WTC11 (cell line): ENCODE measurements around the gene LY6G6C. TPM values are rescaled to one million over a fixed set of nuclear protein-coding genes. Genes with fewer than 3 reads are reported as not detected.

Experiments
- ATAC-seq: fragments of 200-7000 bp; cut with Tn5 transposase; 2 replicates; pipeline ENCODE4 v1.10.0; 2021; ENCODE audit warnings: mild to moderate bottlenecking, moderate library complexity
- CTCF ChIA-PET: fragments of 300-600 bp; sonication (Branson Sonifier 250); formaldehyde crosslinking; loops from one replicate; lab custom pipeline; 2021; ENCODE audit warnings: antibody characterized with exemption; lab: Charles Lee
- POLR2A ChIA-PET: fragments of 350-600 bp; sonication (Branson Sonifier 250); formaldehyde crosslinking; loops from one replicate; lab custom pipeline; 2021; ENCODE audit warnings: antibody characterized with exemption; lab: Charles Lee
- DNase-seq: peaks from one replicate; pipeline ENCODE4 v3.0.0; 2021; ENCODE audit warnings: low spot score
- H3K27ac Mint-ChIP-seq: 2 replicates; pipeline ENCODE4 v1.8.0; 2021; ENCODE audit warnings: mixed read lengths
- H3K27me3 Mint-ChIP-seq: 2 replicates; pipeline ENCODE4 v1.8.0; 2021; ENCODE audit warnings: low read depth, mild to moderate bottlenecking, moderate library complexity, mixed read lengths
- H3K36me3 Mint-ChIP-seq: 2 replicates; pipeline ENCODE4 v1.8.0; 2021; ENCODE audit warnings: mixed read lengths
- H3K4me1 Mint-ChIP-seq: 2 replicates; pipeline ENCODE4 v1.8.0; 2022; ENCODE audit warnings: mixed read lengths
- H3K4me3 Mint-ChIP-seq: 2 replicates; pipeline ENCODE4 v1.8.0; 2021; ENCODE audit warnings: mild to moderate bottlenecking, moderate library complexity, mixed read lengths
- H3K9me3 Mint-ChIP-seq: 2 replicates; pipeline ENCODE4 v1.8.0; 2021; ENCODE audit warnings: mixed read lengths
- ATF3 ChIP-seq: sonication (generic); formaldehyde crosslinking; conservative IDR thresholded peaks from 2 replicates; pipeline ENCODE4 v1.8.1; 2022; ENCODE audit warnings: mild to moderate bottlenecking, missing genetic modification reagents
- CBFB ChIP-seq: sonication (generic); formaldehyde crosslinking; IDR thresholded peaks from 2 replicates; pipeline ENCODE4 v1.8.1; 2022; ENCODE audit warnings: mild to moderate bottlenecking, low read depth, missing genetic modification reagents
- ETV6 ChIP-seq: sonication (generic); formaldehyde crosslinking; IDR thresholded peaks from 2 replicates; pipeline ENCODE4 v1.8.1; 2022; ENCODE audit warnings: mild to moderate bottlenecking, missing genetic modification reagents
- GTF2I ChIP-seq: fragments of 250-450 bp; sonication (Bioruptor Pico); conservative IDR thresholded peaks from 2 replicates; pipeline ENCODE4 v1.4.0; 2021; ENCODE audit warnings: mild to moderate bottlenecking
- KAT7 ChIP-seq: sonication (generic); formaldehyde crosslinking; IDR thresholded peaks from 2 replicates; pipeline ENCODE4 v1.8.1; 2023; ENCODE audit warnings: missing genetic modification reagents, mild to moderate bottlenecking, borderline replicate concordance
- PRDM15 ChIP-seq: sonication (generic); formaldehyde crosslinking; IDR thresholded peaks from 2 replicates; pipeline ENCODE4 v1.8.0; 2022; ENCODE audit warnings: missing genetic modification reagents
- PRRX2 ChIP-seq: fragments of 250-450 bp; sonication (Bioruptor Pico); IDR thresholded peaks from 2 replicates; pipeline ENCODE4 v1.8.0; 2021; ENCODE audit warnings: mild to moderate bottlenecking
- SP1 ChIP-seq: sonication (generic); formaldehyde crosslinking; conservative IDR thresholded peaks from 2 replicates; pipeline ENCODE4 v1.8.1; 2022; ENCODE audit warnings: missing genetic modification reagents
- ZNF423 ChIP-seq: fragments of 250-450 bp; sonication (Bioruptor Pico); IDR thresholded peaks from 2 replicates; pipeline ENCODE4 v2.1.2; 2022; ENCODE audit warnings: mild to moderate bottlenecking, moderate library complexity
- ZSCAN18 ChIP-seq: fragments of 250-450 bp; sonication (Bioruptor Pico); IDR thresholded peaks from 2 replicates; pipeline ENCODE4 v2.1.2; 2022; ENCODE audit warnings: mild to moderate bottlenecking, moderate library complexity
- total RNA-seq: library from RNA; stranded (reverse); gene quantifications from 3 replicates; pipeline ENCODE4 v1.2.3, GENCODE V29; 2021
- TF ChIP-seq, protein P1 (sequence below): sonication (generic); formaldehyde crosslinking; IDR thresholded peaks from 2 replicates; pipeline ENCODE4 v1.8.0; 2022; ENCODE audit warnings: mild to moderate bottlenecking, missing genetic modification reagents
- TF ChIP-seq, protein P2 (sequence below): fragments of 250-450 bp; sonication (Bioruptor Pico); IDR thresholded peaks from 2 replicates; pipeline ENCODE4 v1.8.0; 2021; ENCODE audit warnings: mild to moderate bottlenecking
- TF ChIP-seq, protein P3 (sequence below): sonication (generic); formaldehyde crosslinking; IDR thresholded peaks from 2 replicates; pipeline ENCODE4 v1.8.0; 2023; ENCODE audit warnings: missing genetic modification reagents, mild to moderate bottlenecking, borderline replicate concordance

Gene LY6G6C
- total RNA-seq, 1 experiment from 2014 or later = 0.35 TPM

- POLR2A ChIA-PET = no interaction called here
- no peaks in the 10 kb centered on the region for H3K9me3 Mint-ChIP-seq
Observed at GRCh38 chr6:31718265-31718664, 3.3 kb downstream of the LY6G6C start.

GRCh38 chr6:31717499-31718222, 3.9 kb downstream of the LY6G6C start:
- peak overlapping the region; percentile 20; the same call in 1 of the 2 replicates for H3K27ac Mint-ChIP-seq
- H3K4me1 Mint-ChIP-seq = peaks cover 37% of the 10 kb centered on the region
- CTCF ChIA-PET = interaction anchor here (0.5 to 1.3 kb wide), 6 partner anchors 12 to 385 kb away, joined by 3 to 9 read pairs (median 6); partner anchors contain the start of genes ABHD16A, DDAH2 and GPANK1
- no peaks in the 10 kb centered on the region for H3K9me3 Mint-ChIP-seq
- no peak overlapping the region; the same call in 1 of the 2 replicates for H3K4me3 Mint-ChIP-seq
- TF ChIP-seq, protein P1, sequence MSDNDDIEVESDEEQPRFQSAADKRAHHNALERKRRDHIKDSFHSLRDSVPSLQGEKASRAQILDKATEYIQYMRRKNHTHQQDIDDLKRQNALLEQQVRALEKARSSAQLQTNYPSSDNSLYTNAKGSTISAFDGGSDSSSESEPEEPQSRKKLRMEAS (CRISPR knock-in tag) = 0 out of 2 replicates have a peak, but pooled peaks have one; percentile 36
- no peak for TF ChIP-seq ATF3 (CRISPR knock-in tag)
- no peak for TF ChIP-seq ETV6 (CRISPR knock-in tag)
- no peak for TF ChIP-seq ZSCAN18 (CRISPR knock-in tag)
- TF ChIP-seq KAT7 (CRISPR knock-in tag) = no peak
- TF ChIP-seq CBFB (CRISPR knock-in tag) = no peak
- no peak for TF ChIP-seq GTF2I (CRISPR knock-in tag)
- POLR2A ChIA-PET = no interaction called here
- peak; percentile 76 for ATAC-seq
- H3K27me3 Mint-ChIP-seq = peaks cover 4% of the 10 kb centered on the region; the same call in 1 of the 2 replicates
- H3K36me3 Mint-ChIP-seq = no peaks in the 10 kb centered on the region
- DNase-seq = peak; percentile 71

More at GRCh38 chr6:31718265-31718664, 3.3 kb downstream of the LY6G6C start:
- CTCF ChIA-PET = no interaction called here
- peaks cover 33% of the 10 kb centered on the region for H3K4me1 Mint-ChIP-seq
- H3K27me3 Mint-ChIP-seq = peaks cover 4% of the 10 kb centered on the region; the same call in 1 of the 2 replicates
- ATAC-seq (peak; percentile 11), DNase-seq (no peak)
- no peak for TF ChIP-seq ZNF423 (CRISPR knock-in tag)
- TF ChIP-seq SP1 (CRISPR knock-in tag) = no peak
- TF ChIP-seq, protein P2, sequence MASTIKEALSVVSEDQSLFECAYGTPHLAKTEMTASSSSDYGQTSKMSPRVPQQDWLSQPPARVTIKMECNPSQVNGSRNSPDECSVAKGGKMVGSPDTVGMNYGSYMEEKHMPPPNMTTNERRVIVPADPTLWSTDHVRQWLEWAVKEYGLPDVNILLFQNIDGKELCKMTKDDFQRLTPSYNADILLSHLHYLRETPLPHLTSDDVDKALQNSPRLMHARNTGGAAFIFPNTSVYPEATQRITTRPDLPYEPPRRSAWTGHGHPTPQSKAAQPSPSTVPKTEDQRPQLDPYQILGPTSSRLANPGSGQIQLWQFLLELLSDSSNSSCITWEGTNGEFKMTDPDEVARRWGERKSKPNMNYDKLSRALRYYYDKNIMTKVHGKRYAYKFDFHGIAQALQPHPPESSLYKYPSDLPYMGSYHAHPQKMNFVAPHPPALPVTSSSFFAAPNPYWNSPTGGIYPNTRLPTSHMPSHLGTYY (CRISPR knock-in tag) = no peak
- no peak for TF ChIP-seq PRRX2 (CRISPR knock-in tag)
- no peak for TF ChIP-seq GTF2I (CRISPR knock-in tag)
- no peak for TF ChIP-seq PRDM15 (CRISPR knock-in tag)
- TF ChIP-seq, protein P3, sequence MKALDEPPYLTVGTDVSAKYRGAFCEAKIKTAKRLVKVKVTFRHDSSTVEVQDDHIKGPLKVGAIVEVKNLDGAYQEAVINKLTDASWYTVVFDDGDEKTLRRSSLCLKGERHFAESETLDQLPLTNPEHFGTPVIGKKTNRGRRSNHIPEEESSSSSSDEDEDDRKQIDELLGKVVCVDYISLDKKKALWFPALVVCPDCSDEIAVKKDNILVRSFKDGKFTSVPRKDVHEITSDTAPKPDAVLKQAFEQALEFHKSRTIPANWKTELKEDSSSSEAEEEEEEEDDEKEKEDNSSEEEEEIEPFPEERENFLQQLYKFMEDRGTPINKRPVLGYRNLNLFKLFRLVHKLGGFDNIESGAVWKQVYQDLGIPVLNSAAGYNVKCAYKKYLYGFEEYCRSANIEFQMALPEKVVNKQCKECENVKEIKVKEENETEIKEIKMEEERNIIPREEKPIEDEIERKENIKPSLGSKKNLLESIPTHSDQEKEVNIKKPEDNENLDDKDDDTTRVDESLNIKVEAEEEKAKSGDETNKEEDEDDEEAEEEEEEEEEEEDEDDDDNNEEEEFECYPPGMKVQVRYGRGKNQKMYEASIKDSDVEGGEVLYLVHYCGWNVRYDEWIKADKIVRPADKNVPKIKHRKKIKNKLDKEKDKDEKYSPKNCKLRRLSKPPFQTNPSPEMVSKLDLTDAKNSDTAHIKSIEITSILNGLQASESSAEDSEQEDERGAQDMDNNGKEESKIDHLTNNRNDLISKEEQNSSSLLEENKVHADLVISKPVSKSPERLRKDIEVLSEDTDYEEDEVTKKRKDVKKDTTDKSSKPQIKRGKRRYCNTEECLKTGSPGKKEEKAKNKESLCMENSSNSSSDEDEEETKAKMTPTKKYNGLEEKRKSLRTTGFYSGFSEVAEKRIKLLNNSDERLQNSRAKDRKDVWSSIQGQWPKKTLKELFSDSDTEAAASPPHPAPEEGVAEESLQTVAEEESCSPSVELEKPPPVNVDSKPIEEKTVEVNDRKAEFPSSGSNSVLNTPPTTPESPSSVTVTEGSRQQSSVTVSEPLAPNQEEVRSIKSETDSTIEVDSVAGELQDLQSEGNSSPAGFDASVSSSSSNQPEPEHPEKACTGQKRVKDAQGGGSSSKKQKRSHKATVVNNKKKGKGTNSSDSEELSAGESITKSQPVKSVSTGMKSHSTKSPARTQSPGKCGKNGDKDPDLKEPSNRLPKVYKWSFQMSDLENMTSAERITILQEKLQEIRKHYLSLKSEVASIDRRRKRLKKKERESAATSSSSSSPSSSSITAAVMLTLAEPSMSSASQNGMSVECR (CRISPR knock-in tag) = no peak
- no peaks in the 10 kb centered on the region for H3K36me3 Mint-ChIP-seq
- H3K27ac Mint-ChIP-seq = no peak overlapping the region
- H3K4me3 Mint-ChIP-seq = peak overlapping the region; percentile 13; the same call in 1 of the 2 replicates
